ENCODE data around the gene MANF. TPM values are rescaled to one million over a fixed set of nuclear protein-coding genes. Genes with fewer than 3 reads are reported as not detected.

The MANF gene
- total RNA-seq, 1 donor from 2014 or later: 51.6 TPM

DNA sequence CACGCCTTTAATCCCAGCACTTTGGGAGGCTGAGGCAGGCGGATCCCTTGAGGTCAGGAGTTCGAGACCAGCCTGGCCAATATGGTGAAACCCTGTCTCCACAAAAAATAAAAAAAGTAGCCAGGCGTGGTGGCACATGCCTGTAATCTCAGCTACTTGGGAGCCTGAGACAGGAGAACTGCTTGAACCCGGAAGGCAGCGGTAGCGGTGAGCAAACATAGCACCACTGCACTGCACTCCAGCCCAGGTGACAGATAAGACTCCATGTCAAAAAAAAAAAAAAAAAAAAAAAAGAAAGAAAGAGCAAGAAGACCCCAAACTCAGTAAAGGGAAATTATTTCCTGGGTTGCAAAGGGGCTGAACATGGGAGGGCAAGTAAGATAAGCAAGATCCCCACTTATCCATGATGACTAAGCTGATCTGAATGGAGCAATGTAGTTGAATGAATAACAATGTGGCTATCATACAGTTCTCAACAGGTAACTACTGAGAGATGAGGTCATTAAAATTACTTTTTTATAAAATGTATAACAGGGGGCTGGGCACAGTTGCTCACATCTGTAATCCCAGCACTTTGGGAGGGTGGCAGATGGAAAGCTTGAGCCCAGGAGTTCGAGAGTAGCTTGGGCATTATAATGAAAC is 52.0 kb downstream of the MANF start:
- peak; percentile 26 for DNase-seq (ENCODE audit: low read depth)

Other genes with a start within 250 kb of the MANF start
- gene RBM15B, start 6.0 kb downstream of the MANF start, total RNA-seq: 23.6 and 37.4 TPM in 2 replicates
- gene DCAF1, start 114.7 kb downstream of the MANF start, total RNA-seq: 14.6 and 27.9 TPM in 2 replicates
- 9.6 and 20.3 TPM in 2 replicates for gene RAD54L2, start 153.4 kb downstream of the MANF start, total RNA-seq

All from renal cortical epithelial cell (primary cell).